GM19397 (cell line): ENCODE measurements around the gene CNTN5.
"Not testable (repeated sequence)": the region's sequence is repeated elsewhere in the genome, so short reads cannot be mapped to it uniquely, and the experiment has no call there.

Experiments
- ATAC-seq: cut with Tn5 transposase; IDR thresholded peaks from one replicate; pipeline ENCODE4 v1.9.1; 2021; ENCODE audit warnings: mild to moderate bottlenecking, moderate library complexity; ENCODE audit not compliant: unreplicated experiment

The CNTN5 gene

DNA sequence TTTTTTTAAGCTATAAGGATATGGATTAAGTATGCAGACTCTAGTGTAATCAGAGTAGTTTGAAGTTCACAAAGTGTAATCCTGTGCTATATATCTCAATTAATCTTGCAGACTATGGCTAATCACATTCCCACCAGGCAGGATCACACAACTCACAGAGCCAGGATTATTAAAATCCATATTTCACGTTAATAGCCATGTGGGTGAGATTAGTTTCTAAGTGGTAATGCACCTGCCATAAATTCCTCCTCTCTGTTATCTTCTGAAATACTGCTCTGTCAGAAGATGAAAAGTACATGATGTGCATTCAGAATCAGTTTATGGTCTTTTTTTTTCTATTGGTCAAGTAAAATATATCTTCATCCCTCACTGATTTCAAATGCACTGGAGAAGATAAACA lies 686.1 kb downstream of the CNTN5 start:
- ATAC-seq = no peak

GRCh38 chr11:99708928-99709672 lies 688.4 kb downstream of the CNTN5 start:
- no peak for ATAC-seq

DNA sequence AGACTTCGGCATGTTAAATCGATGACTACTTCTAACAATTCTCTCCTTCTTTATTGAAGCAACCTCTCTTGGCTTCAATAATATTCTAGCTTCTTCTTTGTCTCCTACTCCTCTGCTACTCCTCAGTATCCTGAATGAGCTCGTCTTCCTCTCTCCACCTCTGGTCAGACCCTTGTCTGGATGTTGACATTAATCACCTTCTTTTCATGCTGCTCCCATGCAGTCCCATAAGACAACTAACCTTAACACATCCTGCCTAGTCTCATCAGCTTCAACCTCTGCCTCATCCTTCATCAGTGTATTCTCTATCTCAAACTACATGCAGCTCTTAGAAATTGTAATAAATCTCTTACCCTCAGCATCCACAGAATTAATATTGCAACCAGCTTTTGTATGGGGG lies 695.6 kb downstream of the CNTN5 start:
- ATAC-seq = no peak

- no peak for ATAC-seq
Measured at GRCh38 chr11:99718291-99718690, 697.5 kb downstream of the CNTN5 start.

DNA sequence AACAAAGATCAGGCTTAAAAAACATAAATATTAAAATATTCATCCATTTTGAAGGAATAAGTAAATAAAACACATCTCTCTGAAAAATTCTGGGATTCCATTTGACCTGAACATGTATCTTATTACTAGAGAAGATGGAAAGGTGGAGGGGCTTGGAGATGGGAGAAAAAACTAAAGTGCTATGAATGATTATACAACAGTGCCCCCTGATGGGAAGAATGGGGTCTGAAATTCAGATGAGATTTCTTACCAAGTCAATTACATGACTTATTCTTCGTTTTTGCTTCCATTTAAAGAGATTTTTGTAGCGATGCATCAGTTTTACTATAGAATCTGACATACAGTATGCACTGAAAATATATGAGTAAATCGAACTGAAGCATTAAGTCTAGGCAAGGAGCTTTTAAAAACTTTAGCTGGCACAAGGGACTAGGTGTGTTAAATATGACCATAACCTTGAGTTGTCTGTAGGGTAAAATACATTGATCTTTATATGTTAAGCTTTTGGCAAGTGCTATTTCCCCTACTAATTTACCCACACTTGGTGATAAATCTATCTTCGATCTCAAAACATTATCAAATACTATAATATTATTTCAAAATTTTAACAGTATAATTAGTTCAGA lies 718.8 kb downstream of the CNTN5 start:
- no peak for ATAC-seq

DNA sequence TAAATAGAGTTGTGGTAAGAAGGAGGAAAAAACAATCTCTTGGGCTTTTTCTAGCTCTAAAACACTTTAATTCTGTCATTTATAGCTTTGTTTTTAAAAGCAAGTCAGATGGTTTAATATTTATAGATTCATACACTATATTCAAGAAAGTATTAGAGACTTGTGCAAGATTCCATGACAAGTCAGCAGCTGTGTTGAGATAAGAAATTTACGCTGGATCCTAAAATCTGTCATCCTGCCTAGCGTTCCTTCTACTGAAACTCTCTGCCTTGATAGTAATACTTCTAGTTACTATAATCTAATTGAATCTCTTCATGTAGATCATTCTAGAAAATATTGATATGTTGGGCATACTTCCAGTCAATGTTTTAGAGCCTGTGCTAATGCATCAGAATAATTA lies 721.8 kb downstream of the CNTN5 start:
- no peak for ATAC-seq

- no peak for ATAC-seq
Measured at GRCh38 chr11:99759787-99760186, 739.0 kb downstream of the CNTN5 start.

DNA sequence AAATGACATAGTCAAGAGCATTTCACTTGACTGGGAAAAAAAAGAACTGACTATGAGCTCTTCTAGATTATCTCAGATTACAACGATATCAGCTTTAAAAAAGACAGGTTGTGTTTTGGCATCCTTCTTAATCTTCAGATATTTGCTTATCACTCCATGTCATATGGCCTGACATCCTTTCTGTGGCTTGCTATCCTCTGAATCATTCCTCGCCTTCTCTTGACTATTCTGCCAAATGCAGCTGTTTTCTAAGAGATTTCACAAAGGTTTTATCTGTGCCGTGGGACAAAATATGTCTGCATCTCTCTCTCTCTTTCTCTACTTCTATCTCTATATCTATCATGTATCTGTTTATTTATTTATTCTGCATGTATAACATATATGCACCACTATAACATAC lies 746.1 kb downstream of the CNTN5 start:
- ATAC-seq = no peak

- ATAC-seq = no peak
Measured at GRCh38 chr11:99773646-99774045, 752.9 kb downstream of the CNTN5 start.

- no peak for ATAC-seq
Measured at GRCh38 chr11:99781074-99781473, 760.3 kb downstream of the CNTN5 start.

GRCh38 chr11:99791354-99791753 lies 770.6 kb downstream of the CNTN5 start:
- ATAC-seq = no peak

DNA sequence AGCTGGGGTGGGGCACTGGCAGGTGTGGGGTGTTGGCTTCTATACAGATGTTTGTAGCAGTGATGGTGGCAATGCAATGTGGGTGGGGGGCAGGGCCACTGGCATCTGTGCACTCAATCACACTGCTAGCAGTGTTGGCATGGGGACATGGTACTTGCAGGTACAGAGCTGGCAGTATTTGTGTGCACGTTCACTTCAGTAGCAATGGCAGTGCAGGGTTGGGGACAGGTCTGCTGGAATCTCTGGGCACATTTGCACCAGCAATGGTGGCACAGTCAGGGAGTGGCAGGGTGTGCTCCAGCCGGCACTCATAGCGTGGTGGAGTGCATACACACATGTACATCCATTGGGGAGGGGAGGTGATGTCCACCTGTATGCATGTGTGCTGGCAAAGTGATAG lies 775.2 kb downstream of the CNTN5 start:
- no peak for ATAC-seq

DNA sequence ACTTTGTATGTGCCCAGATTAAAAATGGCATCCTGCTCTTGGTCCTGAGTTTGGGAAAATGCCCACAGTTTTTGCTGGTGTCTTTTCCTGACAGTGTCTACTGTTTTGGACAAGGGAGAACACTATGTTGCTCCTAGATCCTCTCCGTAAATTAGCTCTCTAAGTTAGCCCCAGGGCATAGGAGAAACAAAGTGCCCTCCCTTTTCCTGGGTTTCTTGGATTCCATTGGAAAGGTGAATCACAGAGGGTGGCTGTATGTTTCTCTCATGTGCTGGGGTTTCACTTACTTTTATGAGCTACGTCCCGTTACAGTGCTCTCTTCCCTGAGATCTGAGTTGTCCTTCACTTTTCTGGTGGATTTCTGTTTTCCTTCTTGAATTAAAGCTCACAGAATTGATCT lies 782.8 kb downstream of the CNTN5 start:
- no peak for ATAC-seq

DNA sequence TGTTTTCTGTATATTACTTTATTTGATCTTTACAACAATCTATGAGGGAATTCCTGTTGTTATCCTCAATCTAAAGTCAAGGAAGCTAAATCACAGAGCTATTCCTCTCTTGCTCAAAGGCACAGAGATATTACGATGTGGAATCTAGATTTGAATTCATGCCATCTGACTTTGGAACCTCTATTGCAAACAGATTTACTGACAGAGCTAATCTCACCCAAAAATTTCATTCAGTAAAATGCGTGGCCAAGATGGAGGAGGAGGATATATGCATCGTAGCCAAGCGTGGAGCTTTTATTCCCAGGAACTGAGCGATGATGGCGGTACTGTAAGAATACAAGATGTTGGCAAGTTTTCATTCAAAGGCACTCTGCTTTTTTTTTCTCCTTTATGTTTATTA lies 791.8 kb downstream of the CNTN5 start:
- no peak for ATAC-seq

DNA sequence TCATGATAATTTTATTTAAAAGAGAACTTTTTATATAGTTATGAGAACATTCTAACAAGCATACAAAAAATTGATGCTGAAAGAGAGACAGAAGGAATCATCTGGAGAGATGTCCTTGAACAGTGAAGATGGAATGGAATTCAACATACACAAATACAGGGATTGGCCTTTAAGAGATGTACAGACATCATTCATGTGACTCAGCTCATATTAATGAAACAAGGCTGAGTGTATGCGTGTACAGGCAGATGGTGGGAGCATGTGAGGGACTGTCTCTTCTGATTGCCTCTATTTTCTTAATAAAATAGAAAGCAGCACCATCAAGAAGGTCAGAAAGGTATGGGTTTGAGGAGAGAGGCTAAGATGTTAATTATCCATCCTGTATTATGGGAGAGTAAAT lies 793.3 kb downstream of the CNTN5 start:
- no peak for ATAC-seq

DNA sequence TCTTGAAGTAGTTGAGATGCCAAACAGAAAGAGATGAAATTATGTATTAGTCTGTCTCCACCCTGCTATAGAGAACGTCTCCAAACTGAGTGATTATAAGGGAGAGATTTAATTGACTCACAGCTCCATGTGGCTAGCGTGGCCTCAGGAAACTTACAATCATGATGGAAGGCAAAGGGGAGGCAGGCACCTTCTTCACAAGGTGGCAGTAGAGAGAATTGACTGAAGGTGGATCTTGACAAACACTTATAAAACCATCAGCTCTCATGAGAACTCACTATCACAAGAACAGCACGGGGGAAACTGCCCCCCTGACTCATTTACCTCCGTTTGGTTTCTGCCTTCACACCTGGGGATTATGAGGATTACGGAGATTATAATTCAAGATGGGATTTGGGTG lies 794.0 kb downstream of the CNTN5 start:
- ATAC-seq = no peak

DNA sequence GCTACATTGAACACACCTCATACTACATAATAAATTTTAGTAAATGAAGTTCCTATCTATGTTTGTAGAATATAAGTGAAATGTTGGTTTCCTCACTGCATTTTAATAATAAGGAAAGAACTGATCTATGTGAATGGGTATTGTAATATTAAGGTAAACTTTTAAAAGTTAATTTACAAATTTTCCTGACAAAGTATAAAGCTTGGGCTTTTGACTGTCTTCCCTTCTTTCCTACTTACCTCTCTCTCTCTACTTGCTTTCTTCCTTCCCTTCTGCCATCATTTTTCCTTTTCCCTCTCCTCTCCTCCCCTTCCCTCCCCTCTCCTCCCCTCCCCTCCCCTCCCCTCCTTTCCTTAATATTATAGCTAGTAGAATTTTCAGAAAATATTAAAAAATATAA lies 798.2 kb downstream of the CNTN5 start:
- no peak for ATAC-seq

DNA sequence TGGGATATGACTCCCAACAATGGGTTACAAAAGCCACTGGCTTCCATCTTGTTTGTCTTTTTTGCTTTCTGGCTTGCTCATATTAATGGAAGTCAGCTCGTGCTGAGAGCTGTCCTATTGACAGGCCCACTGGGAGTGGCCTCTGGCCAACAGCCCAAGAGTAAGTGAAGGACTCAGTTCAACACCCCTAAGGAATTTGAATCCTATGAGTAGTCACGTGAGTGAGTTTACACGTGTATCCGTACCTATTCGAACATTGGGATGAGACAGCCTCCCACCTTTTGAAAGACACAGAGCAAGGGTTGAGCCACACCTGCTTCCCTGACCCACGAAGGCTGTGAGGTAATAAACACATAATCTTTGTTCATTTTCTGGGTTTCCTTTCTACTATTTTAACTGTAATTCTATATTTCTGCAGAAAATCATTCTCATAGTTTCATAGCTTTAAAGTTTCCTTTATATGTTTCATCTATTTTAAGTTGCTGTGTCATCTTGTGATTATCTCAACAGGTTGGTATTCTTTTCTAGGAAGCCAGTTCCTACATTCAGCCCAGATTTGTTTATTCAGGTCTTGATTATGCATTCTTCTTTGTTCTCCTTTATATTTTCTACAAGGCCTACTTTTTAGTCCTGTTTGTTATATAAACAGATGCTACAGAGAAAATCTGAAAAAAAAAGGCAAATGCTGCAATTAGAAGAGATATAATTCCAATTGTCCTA lies 802.3 kb downstream of the CNTN5 start:
- no peak for ATAC-seq

DNA sequence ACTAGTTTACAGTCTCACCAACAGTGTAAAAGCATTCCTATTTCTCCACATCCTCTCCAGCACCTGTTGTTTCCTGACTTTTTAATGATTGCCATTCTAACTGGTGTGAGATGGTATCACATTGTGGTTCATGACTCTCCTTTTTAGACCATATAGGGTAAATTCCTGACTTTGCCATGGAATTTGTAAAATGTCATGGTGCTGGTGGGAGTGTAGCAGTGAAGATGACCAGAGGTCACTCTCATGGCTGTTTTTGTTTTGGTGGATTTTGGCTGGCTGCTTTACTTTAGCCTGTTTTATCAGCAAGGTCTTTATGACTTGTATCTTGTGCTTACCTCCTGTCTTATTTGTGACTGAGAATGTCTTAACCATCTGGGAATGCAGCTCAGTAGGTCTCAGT lies 816.0 kb downstream of the CNTN5 start:
- not testable (repeated sequence) for ATAC-seq

- ATAC-seq = no peak
Measured at GRCh38 chr11:99841885-99842284, 821.1 kb downstream of the CNTN5 start.

- no peak for ATAC-seq
Measured at GRCh38 chr11:99865951-99866350, 845.2 kb downstream of the CNTN5 start.

GRCh38 chr11:99881610-99882009 lies 860.9 kb downstream of the CNTN5 start:
- no peak for ATAC-seq
